Measurements from ENCODE around the gene MAFF.

DNA sequence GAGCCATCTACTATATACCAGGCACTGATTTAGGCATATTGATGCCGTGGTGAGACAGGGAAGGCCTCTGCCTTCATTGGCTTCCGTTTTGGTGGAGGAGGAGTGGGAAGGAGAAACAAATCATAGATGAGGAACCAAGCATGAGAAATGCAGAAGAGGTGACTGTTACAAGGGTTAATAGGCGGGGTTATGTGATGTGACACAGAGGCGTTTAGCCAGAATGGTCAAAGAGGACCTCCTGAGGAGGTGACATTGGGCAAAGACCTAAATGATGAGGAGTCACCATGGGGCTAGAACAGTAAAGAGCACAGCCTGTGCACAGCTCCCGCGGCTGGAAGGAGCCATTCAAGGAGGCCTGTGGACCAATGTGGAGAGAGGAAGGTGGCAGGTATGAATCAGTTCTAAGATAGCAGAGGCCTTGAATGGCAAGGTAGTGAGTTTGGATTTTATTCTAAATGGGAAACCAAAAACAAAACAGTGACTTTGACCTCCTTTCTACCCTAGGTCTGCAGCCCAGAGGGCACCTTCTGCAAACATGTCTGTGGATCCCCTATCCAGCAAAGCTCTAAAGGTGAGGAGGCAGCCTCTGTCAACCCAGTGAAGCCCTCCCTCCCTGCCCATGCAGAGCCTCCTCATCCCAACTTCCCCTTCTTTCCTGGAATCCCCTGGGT lies 11.7 kb downstream of the MAFF start:
- TF ChIP-seq, protein P1, sequence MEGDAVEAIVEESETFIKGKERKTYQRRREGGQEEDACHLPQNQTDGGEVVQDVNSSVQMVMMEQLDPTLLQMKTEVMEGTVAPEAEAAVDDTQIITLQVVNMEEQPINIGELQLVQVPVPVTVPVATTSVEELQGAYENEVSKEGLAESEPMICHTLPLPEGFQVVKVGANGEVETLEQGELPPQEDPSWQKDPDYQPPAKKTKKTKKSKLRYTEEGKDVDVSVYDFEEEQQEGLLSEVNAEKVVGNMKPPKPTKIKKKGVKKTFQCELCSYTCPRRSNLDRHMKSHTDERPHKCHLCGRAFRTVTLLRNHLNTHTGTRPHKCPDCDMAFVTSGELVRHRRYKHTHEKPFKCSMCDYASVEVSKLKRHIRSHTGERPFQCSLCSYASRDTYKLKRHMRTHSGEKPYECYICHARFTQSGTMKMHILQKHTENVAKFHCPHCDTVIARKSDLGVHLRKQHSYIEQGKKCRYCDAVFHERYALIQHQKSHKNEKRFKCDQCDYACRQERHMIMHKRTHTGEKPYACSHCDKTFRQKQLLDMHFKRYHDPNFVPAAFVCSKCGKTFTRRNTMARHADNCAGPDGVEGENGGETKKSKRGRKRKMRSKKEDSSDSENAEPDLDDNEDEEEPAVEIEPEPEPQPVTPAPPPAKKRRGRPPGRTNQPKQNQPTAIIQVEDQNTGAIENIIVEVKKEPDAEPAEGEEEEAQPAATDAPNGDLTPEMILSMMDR (IDR thresholded peaks at IDR 0.05) = no peak
- no peak for TF ChIP-seq POLR2A (IDR thresholded peaks at IDR 0.05)

Measured in Peyer's patch (tissue), 4 donors.